Measurements from ENCODE around the gene ANXA3. TPM values are rescaled to one million over a fixed set of nuclear protein-coding genes. Genes with fewer than 3 reads are reported as not detected.
"Not testable (repeated sequence)": the region's sequence is repeated elsewhere in the genome, so short reads cannot be mapped to it uniquely, and the experiment has no call there.

Gene ANXA3
- 1 to 10 TPM in 1 of 6 donors, under 1 TPM in 2, not detected in 3; 0.65 to 1.3 (median 0.73) TPM for polyA plus RNA-seq (ENCODE audit: low read depth in 6 of 6)

- no peaks in the 10 kb centered on the region for H3K9me3 Mint-ChIP-seq
- peaks cover 0 to 5% of the 10 kb centered on the region in 2 donors for H3K36me3 Mint-ChIP-seq
- H3K27ac Mint-ChIP-seq: peak within 1 kb of the TSS in 1 of 6 donors; percentile 97
- peak; percentile 18 for DNase-seq
- peak within 1 kb of the TSS; percentile 82 to 96 (median 89) for H3K4me3 Mint-ChIP-seq
- peaks cover 32 to 39% (median 35%) of the 10 kb centered on the region in 3 donors for H3K27me3 Mint-ChIP-seq
- H3K4me1 Mint-ChIP-seq: peaks cover 5 to 16% (median 14%) of the 10 kb centered on the region in 3 donors
- peak; percentile 53 to 75 for ATAC-seq (ENCODE audit: low read depth in 2 of 2)
These were observed at the start of gene ANXA3 for GRCh38 chr4:78551420-78552351. Gene ANXA3 (plus strand): TSS chr4:78551770. CDS start chr4:78554474, 2,704 bp downstream.

- not testable (repeated sequence) for DNase-seq; H3K4me3 Mint-ChIP-seq; H3K4me1 Mint-ChIP-seq; H3K36me3 Mint-ChIP-seq; ATAC-seq (ENCODE audit: low read depth in 2 of 2); H3K9me3 Mint-ChIP-seq; H3K27ac Mint-ChIP-seq
- H3K27me3 Mint-ChIP-seq: peaks cover 0 to 10% (median 5%) of the 10 kb centered on the region in 3 donors
These were observed 45.3 kb upstream of the ANXA3 start for GRCh38 chr4:78506260-78506659.

GRCh38 chr4:78509043-78509442 lies 42.5 kb upstream of the ANXA3 start:
- H3K4me3 Mint-ChIP-seq: no peak overlapping the region
- H3K4me1 Mint-ChIP-seq: no peaks in the 10 kb centered on the region
- H3K27me3 Mint-ChIP-seq: peaks cover 0 to 10% (median 5%) of the 10 kb centered on the region in 3 donors
- no peaks in the 10 kb centered on the region for H3K36me3 Mint-ChIP-seq
- DNase-seq (no peak), ATAC-seq (ENCODE audit: low read depth in 2 of 2) (no peak)
- H3K9me3 Mint-ChIP-seq: no peaks in the 10 kb centered on the region
- H3K27ac Mint-ChIP-seq: no peak overlapping the region

GRCh38 chr4:78510108-78510507 lies 41.5 kb upstream of the ANXA3 start:
- Mint-ChIP-seq H3K27ac (no peak overlapping the region), H3K36me3 (no peaks in the 10 kb centered on the region), H3K4me3 (no peak overlapping the region), H3K27me3 (peaks cover 0 to 9% (median 5%) of the 10 kb centered on the region in 3 donors), H3K4me1 (no peaks in the 10 kb centered on the region), H3K9me3 (peaks cover 0 to 4% (median 0%) of the 10 kb centered on the region in 7 donors)
- DNase-seq: no peak
- ATAC-seq (ENCODE audit: low read depth in 2 of 2): no peak

- no peak overlapping the region for H3K27ac Mint-ChIP-seq
- peaks cover 0 to 3% (median under 1%) of the 10 kb centered on the region in 3 donors for H3K27me3 Mint-ChIP-seq
- no peak overlapping the region for H3K4me3 Mint-ChIP-seq
- ATAC-seq (ENCODE audit: low read depth in 2 of 2) (no peak), DNase-seq (no peak)
- peaks cover 0 to 7% (median 4%) of the 10 kb centered on the region in 7 donors for H3K9me3 Mint-ChIP-seq
- peaks cover 0 to 4% of the 10 kb centered on the region in 2 donors for H3K36me3 Mint-ChIP-seq
- H3K4me1 Mint-ChIP-seq: no peaks in the 10 kb centered on the region
These were observed 40.9 kb upstream of the ANXA3 start for GRCh38 chr4:78510681-78511080.

- no peak overlapping the region for H3K27ac Mint-ChIP-seq
- no peaks in the 10 kb centered on the region for H3K27me3 Mint-ChIP-seq
- H3K9me3 Mint-ChIP-seq: peaks cover 4 to 25% (median 20%) of the 10 kb centered on the region in 7 donors
- H3K4me1 Mint-ChIP-seq: peaks cover 0 to 9% (median 0%) of the 10 kb centered on the region in 3 donors
- H3K4me3 Mint-ChIP-seq: no peak overlapping the region
- peaks cover 6 to 12% of the 10 kb centered on the region in 2 donors for H3K36me3 Mint-ChIP-seq
- DNase-seq: no peak
- ATAC-seq (ENCODE audit: low read depth in 2 of 2): no peak
These were observed 39.1 kb upstream of the ANXA3 start for GRCh38 chr4:78512357-78512920.

- H3K27me3 Mint-ChIP-seq: no peaks in the 10 kb centered on the region
- no peak overlapping the region for H3K27ac Mint-ChIP-seq
- peaks cover 0 to 9% (median 0%) of the 10 kb centered on the region in 3 donors for H3K4me1 Mint-ChIP-seq
- H3K36me3 Mint-ChIP-seq: peaks cover 6 to 12% of the 10 kb centered on the region in 2 donors
- H3K4me3 Mint-ChIP-seq: no peak overlapping the region
- DNase-seq (no peak), ATAC-seq (ENCODE audit: low read depth in 2 of 2) (no peak)
- H3K9me3 Mint-ChIP-seq: peaks cover 4 to 26% (median 20%) of the 10 kb centered on the region in 7 donors
These were observed 38.1 kb upstream of the ANXA3 start for GRCh38 chr4:78513411-78513975.

- DNase-seq: no peak
- H3K27me3 Mint-ChIP-seq: peaks cover 0 to 9% (median 5%) of the 10 kb centered on the region in 3 donors
These were observed 34.4 kb upstream of the ANXA3 start for GRCh38 chr4:78517050-78517652.

GRCh38 chr4:78518561-78518960 lies 33.0 kb upstream of the ANXA3 start:
- H3K4me3 Mint-ChIP-seq: no peak overlapping the region

More at GRCh38 chr4:78517050-78517652, 34.4 kb upstream of the ANXA3 start:
- H3K4me1 Mint-ChIP-seq: peaks cover 0 to 9% (median 0%) of the 10 kb centered on the region in 3 donors
- H3K27ac Mint-ChIP-seq: no peak overlapping the region
- no peak overlapping the region for H3K4me3 Mint-ChIP-seq
- ATAC-seq (ENCODE audit: low read depth in 2 of 2): no peak
- H3K9me3 Mint-ChIP-seq: peaks cover 4 to 26% (median 20%) of the 10 kb centered on the region in 7 donors
- peaks cover 6 to 12% of the 10 kb centered on the region in 2 donors for H3K36me3 Mint-ChIP-seq

GRCh38 chr4:78519962-78520361 lies 31.6 kb upstream of the ANXA3 start:
- Mint-ChIP-seq H3K4me1 (peaks cover 0 to 9% (median 0%) of the 10 kb centered on the region in 3 donors), H3K9me3 (peaks cover 4 to 26% (median 18%) of the 10 kb centered on the region in 7 donors), H3K27me3 (peaks cover 0 to 23% (median 5%) of the 10 kb centered on the region in 3 donors), H3K36me3 (peaks cover 6 to 12% of the 10 kb centered on the region in 2 donors), H3K4me3 (no peak overlapping the region), H3K27ac (peak overlapping the region in 1 of 6 donors; percentile 38)
- no peak for ATAC-seq (ENCODE audit: low read depth in 2 of 2)
- DNase-seq: no peak

More at GRCh38 chr4:78518561-78518960, 33.0 kb upstream of the ANXA3 start:
- Mint-ChIP-seq H3K27me3 (peaks cover 0 to 9% (median 5%) of the 10 kb centered on the region in 3 donors), H3K36me3 (peaks cover 6 to 12% of the 10 kb centered on the region in 2 donors), H3K4me1 (peaks cover 0 to 9% (median 0%) of the 10 kb centered on the region in 3 donors), H3K9me3 (peaks cover 4 to 26% (median 20%) of the 10 kb centered on the region in 7 donors), H3K27ac (no peak overlapping the region)
- ATAC-seq (ENCODE audit: low read depth in 2 of 2): no peak
- no peak for DNase-seq

- H3K4me1 Mint-ChIP-seq: peaks cover 0 to 9% (median 0%) of the 10 kb centered on the region in 3 donors
- H3K9me3 Mint-ChIP-seq: peaks cover 4 to 17% (median 15%) of the 10 kb centered on the region in 7 donors
These were observed 30.8 kb upstream of the ANXA3 start for GRCh38 chr4:78520808-78521226.

GRCh38 chr4:78524009-78524408 lies 27.6 kb upstream of the ANXA3 start:
- Mint-ChIP-seq H3K27ac (no peak overlapping the region), H3K36me3 (no peaks in the 10 kb centered on the region), H3K4me3 (peak overlapping the region in 1 of 8 donors; percentile 4), H3K4me1 (no peaks in the 10 kb centered on the region), H3K27me3 (peaks cover 0 to 23% (median 5%) of the 10 kb centered on the region in 3 donors), H3K9me3 (no peaks in the 10 kb centered on the region)
- ATAC-seq (ENCODE audit: low read depth in 2 of 2): no peak
- no peak for DNase-seq

More at GRCh38 chr4:78520808-78521226, 30.8 kb upstream of the ANXA3 start:
- no peak for ATAC-seq (ENCODE audit: low read depth in 2 of 2)
- H3K27ac Mint-ChIP-seq: no peak overlapping the region
- H3K36me3 Mint-ChIP-seq: peaks cover under 1 to 12% of the 10 kb centered on the region in 2 donors
- peaks cover 0 to 23% (median 5%) of the 10 kb centered on the region in 3 donors for H3K27me3 Mint-ChIP-seq
- DNase-seq: no peak
- H3K4me3 Mint-ChIP-seq: no peak overlapping the region
